ENCODE results near the gene PSMG4.

DNA sequence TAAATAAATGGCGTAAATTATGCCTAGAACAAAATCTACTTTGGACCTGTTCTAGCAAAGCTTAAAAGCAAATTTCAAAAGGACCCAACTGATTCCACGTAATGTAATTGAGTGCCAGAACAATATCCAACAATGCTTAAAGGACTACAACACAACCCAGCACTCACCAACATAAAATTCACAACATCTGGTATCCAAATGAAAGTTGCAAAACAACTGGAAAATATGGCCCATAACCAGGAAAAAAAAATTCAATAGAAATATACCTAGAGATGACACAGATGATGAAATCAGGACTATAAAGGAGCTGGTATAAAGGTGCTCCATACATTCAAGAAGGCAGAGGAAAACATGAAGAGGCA is 45.4 kb upstream of the PSMG4 start:
- TF ChIP-seq CTCF (IDR thresholded peaks at IDR 0.05 in 2 of 3, conservative IDR thresholded peaks at IDR 0.05 in 1 of 3; ENCODE audit: borderline replicate concordance in 1 of 3, insufficient read depth in 1 of 3, low read depth in 2 of 3, low read length in 2 of 3) (no peak), POLR2AphosphoS5 (IDR thresholded peaks at IDR 0.05; ENCODE audit: low read depth, low read length) (no peak), POLR2A (IDR thresholded peaks at IDR 0.05; ENCODE audit: borderline replicate concordance, extremely low read depth, insufficient read depth, insufficient read length) (no peak), RAD21 (IDR thresholded peaks at IDR 0.05; ENCODE audit: low read depth) (no peak), FOSL1 (IDR thresholded peaks at IDR 0.05; ENCODE audit: low read depth) (no peak), YY1 (IDR thresholded peaks at IDR 0.05; ENCODE audit: extremely low read depth, insufficient replicate concordance, low read depth, low read length) (no peak), ATF3 (IDR thresholded peaks at IDR 0.05) (no peak), EZH2 (IDR thresholded peaks at IDR 0.05) (no peak), ELF1 (IDR thresholded peaks at IDR 0.05; ENCODE audit: borderline replicate concordance, low read depth) (no peak), ZBTB33 (IDR thresholded peaks at IDR 0.05; ENCODE audit: extremely low read depth, insufficient replicate concordance, low read length) (no peak), MAX (IDR thresholded peaks at IDR 0.05) (no peak), ZFX (IDR thresholded peaks at IDR 0.05) (no peak), SIN3A (IDR thresholded peaks at IDR 0.05; ENCODE audit: low read depth) (no peak)
- TF ChIP-seq, protein P1, sequence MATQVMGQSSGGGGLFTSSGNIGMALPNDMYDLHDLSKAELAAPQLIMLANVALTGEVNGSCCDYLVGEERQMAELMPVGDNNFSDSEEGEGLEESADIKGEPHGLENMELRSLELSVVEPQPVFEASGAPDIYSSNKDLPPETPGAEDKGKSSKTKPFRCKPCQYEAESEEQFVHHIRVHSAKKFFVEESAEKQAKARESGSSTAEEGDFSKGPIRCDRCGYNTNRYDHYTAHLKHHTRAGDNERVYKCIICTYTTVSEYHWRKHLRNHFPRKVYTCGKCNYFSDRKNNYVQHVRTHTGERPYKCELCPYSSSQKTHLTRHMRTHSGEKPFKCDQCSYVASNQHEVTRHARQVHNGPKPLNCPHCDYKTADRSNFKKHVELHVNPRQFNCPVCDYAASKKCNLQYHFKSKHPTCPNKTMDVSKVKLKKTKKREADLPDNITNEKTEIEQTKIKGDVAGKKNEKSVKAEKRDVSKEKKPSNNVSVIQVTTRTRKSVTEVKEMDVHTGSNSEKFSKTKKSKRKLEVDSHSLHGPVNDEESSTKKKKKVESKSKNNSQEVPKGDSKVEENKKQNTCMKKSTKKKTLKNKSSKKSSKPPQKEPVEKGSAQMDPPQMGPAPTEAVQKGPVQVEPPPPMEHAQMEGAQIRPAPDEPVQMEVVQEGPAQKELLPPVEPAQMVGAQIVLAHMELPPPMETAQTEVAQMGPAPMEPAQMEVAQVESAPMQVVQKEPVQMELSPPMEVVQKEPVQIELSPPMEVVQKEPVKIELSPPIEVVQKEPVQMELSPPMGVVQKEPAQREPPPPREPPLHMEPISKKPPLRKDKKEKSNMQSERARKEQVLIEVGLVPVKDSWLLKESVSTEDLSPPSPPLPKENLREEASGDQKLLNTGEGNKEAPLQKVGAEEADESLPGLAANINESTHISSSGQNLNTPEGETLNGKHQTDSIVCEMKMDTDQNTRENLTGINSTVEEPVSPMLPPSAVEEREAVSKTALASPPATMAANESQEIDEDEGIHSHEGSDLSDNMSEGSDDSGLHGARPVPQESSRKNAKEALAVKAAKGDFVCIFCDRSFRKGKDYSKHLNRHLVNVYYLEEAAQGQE (IDR thresholded peaks at IDR 0.05; ENCODE audit: low read depth): no peak
